NK-92 (cell line): ENCODE measurements around the gene STK38L.

Source experiments
- DNase-seq: peaks from one replicate; lab custom pipeline; 2025; ENCODE audit not compliant: unreplicated experiment; lab: John Stamatoyannopoulos, UW

The STK38L gene

DNA sequence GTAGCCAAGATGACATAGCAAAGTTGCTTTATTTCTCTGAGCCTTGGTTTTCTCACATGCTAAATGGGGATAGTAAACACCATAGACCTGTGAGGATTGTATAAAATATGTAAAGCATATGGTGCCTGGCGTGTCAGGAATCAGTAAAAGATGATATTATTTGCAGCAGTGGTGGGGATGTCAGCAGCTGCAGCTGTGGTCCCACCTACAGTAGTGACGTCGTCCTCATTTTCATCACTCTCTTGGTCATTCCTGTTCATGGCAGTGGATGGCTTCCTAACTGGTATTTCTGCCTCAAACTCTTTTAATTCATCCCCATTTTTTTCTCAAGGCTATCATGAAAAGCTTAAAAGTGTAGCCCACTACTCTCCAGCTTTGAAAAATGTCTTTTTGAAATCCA is 100.7 kb downstream of the STK38L start:
- DNase-seq, result no peak

DNA sequence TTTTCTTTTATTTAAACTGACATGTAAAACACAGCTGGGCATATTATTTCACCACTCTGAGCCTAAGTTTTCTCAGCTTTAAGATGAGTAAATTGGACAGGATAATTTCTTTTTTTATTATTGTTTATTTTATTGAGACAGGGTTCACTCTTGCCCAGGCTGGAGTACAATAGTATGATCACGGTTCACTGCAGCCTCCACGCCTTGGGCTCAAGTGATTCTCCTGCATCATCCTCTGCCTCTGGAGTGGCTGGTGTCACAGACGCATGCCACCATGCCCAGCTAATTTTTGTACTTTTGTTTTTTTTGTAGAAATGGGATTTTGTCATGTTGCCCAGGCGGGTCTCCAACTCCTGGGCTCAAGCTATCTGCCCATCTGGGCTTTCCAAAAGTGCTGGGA is 101.3 kb downstream of the STK38L start:
- no peak for DNase-seq

DNA sequence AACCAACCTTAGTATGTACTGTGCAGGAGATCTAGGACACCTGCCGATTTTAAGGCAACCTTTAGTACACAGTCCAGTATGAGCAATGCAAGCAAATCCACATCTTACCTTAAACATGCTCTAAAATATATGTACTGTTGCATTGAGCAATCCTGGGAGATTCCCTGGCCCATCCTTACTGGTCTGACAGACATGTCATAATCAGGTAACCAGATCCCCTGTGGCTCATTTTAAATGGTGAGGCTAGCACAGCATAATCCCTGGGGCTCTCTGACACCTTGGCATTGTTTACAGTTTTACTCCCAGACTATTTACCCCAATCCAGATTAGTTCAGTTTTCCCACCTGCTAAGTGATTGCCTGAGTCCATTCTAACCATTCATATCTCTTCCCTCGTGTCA is 103.7 kb downstream of the STK38L start:
- no peak for DNase-seq

DNA sequence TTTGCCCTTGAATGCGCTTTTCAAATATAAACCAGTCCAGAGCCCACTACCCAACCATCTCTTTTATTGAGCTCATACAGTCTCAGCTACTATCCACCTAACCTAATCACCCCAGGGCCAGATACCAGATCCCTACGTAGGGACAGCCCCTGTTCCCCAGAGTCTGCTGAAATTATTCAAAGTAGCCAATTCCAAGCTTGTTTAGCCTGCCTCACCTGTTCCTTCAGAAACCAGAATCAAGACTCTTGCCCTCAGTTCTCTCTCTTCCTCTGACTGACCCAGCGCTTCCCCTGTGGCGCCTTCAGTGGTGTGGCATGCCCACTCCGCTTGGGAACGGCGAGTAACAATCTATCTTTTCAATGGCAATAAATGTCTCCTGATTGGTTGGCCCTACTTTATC is 107.4 kb downstream of the STK38L start:
- DNase-seq, result no peak

DNA sequence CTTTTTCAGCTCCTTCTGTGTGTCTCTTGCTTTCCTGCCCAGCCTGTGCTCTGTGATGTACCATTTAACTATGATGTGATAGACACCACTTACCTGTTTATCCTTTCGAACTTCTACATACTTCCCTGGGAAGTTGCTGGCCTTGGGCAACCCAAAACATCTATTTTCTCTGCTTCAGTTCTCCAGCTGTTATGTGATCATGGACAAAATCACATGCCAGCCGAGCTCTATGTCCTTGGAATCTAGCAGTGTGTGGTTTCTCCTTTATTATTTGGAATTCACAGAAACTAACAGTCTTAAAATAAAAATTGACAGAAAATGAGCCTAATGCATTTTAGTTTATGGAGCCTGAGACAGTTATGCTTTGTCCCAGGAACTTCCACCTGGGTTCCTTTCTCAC is 111.4 kb downstream of the STK38L start:
- no peak for DNase-seq

DNA sequence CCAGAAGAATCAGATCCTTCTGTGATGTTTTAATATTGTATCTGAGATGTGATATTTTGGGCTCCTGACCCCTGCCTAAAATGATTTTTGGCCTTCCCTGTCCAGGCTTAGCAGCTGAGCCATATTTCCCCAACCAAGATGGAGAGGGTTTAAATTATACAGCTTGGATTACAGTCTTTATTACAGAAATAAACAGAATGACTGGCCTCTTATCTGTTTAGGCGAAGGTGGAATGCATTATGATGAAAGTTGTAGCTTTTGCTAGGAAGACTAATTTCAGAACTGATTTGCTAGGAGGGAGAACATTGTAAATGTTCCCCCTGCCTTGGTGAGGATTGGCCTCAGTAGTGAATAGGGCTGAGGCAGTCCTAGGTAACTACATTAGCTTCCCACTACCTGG is 111.9 kb downstream of the STK38L start:
- DNase-seq, result no peak

DNA sequence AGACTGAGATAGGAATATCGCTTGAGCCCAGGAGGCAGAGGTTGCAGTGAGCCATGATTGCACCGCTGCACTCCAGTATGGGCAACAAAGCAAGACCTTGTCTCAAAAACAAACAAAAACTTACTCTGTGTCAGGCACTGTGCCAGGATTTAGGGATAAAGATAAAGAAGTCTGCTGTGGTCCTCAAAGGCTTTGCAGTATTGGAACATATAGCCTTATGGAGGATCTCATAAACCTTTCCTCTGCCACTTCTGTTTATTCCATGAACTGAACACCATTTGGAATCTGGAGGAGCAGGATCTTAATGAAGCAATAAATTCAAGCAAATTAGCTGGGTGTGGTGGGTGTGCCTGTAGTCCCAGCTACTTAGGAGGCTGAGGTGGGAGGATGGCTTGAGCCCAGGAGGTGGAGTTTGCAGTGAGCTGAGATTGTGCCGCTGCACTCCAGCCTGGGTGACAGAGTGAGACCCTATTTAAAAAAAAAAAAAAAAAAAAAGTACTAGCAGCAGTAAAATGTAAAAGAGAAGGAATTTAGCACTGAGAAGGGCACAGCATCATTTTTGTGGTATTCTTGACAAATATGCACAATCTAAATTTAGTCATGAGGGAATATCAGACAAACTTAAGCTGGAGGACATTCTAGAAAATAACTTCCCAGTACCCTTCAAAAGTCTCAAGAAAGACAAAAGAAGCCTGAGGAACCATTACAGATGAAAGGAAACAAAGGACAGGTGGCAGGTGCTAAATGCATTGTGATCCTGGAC is 115.7 kb downstream of the STK38L start:
- no peak for DNase-seq

DNA sequence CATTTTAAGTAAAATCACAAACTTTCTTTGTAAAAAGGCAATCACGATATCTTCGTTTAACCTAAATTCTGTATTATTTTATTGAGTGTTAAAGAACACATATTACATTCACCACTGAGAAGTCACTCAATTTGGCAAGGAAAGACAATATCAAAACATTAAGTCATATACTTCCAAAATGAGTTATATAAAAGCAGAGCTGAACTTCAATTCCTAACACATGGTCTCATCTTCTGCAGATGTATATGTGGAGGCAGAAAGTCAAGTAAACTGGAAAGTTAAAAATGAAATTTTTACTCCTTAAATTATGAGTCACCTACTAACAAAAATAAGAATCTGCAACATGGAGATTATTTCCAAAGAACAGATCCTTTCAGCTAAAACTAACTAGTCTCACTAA is 117.3 kb downstream of the STK38L start:
- no peak for DNase-seq

DNA sequence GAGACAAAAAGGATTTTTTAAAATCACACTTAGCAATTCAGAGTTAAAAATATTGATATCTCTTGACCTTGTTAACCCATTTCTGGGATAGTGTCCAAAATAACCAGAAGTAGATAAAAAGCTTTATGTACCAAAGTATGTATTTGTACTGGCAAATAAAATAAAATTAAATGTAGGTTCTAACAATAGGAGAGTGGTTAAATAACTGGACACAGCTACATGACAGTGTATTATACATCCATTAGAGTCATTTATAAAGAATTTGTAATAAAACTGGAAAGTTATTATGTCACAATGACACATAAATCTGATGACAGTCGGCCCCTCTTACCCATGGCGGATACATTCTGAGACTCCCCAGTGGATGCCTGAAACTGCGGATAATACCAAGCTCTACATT is 122.5 kb downstream of the STK38L start:
- no peak for DNase-seq

- no peak for DNase-seq
Observed at GRCh38 chr12:27367078-27367477, 123.0 kb downstream of the STK38L start.
